ENCODE data around the gene ITM2C. TPM values are rescaled to one million over a fixed set of nuclear protein-coding genes. Genes with fewer than 3 reads are reported as not detected.

Gene ITM2C
- total RNA-seq, 4 donors from 2014 or later = 33.8 to 301 (median 67.6) TPM

- H3K27me3 ChIP-seq = no peaks in the 10 kb centered on the region
- H3K36me3 ChIP-seq = no peaks in the 10 kb centered on the region
- no peak overlapping the region for H3K27ac ChIP-seq
- H3K9me3 ChIP-seq = no peaks in the 10 kb centered on the region
- peak in 1 of 2 donors; percentile 6 for DNase-seq
- no peak overlapping the region for H3K4me3 ChIP-seq
- no peak for TF ChIP-seq CTCF (IDR thresholded peaks at IDR 0.05)
- no peak for TF ChIP-seq POLR2A (IDR thresholded peaks at IDR 0.05)
- intact Hi-C loops (cut with DNase I; ENCODE audit: low total_unique reads) = no loop called here
- no peaks in the 10 kb centered on the region for H3K4me1 ChIP-seq
Observed at GRCh38 chr2:230904856-230905447, 40.2 kb downstream of the ITM2C start.

GRCh38 chr2:230905448-230906421 is 41.0 kb downstream of the ITM2C start:
- H3K4me3 ChIP-seq = no peak overlapping the region
- TF ChIP-seq CTCF (IDR thresholded peaks at IDR 0.05) (no peak), POLR2A (IDR thresholded peaks at IDR 0.05) (no peak)
- no peaks in the 10 kb centered on the region for H3K4me1 ChIP-seq
- H3K27me3 ChIP-seq = no peaks in the 10 kb centered on the region
- H3K27ac ChIP-seq = no peak overlapping the region
- H3K36me3 ChIP-seq = no peaks in the 10 kb centered on the region
- no peaks in the 10 kb centered on the region for H3K9me3 ChIP-seq
- intact Hi-C loops (cut with DNase I; ENCODE audit: low total_unique reads) = no loop called here
- peak in 1 of 2 donors; percentile 3 for DNase-seq

- no peak for TF ChIP-seq CTCF (IDR thresholded peaks at IDR 0.05)
- TF ChIP-seq POLR2A (IDR thresholded peaks at IDR 0.05) = no peak
- intact Hi-C loops (cut with DNase I; ENCODE audit: low total_unique reads) = no loop called here
Observed at GRCh38 chr2:230906471-230907230, 41.9 kb downstream of the ITM2C start.

GRCh38 chr2:230907361-230908091 is 42.8 kb downstream of the ITM2C start:
- no peaks in the 10 kb centered on the region for H3K9me3 ChIP-seq
- TF ChIP-seq CTCF (IDR thresholded peaks at IDR 0.05) (no peak), POLR2A (IDR thresholded peaks at IDR 0.05) (no peak)
- H3K4me1 ChIP-seq = no peaks in the 10 kb centered on the region
- intact Hi-C loops (cut with DNase I; ENCODE audit: low total_unique reads) = no loop called here
- no peak overlapping the region for H3K4me3 ChIP-seq
- H3K27me3 ChIP-seq = no peaks in the 10 kb centered on the region
- H3K36me3 ChIP-seq = no peaks in the 10 kb centered on the region
- peak in 1 of 2 donors; percentile 4 for DNase-seq
- no peak overlapping the region for H3K27ac ChIP-seq

More at GRCh38 chr2:230906471-230907230, 41.9 kb downstream of the ITM2C start:
- H3K4me1 ChIP-seq = no peaks in the 10 kb centered on the region
- no peaks in the 10 kb centered on the region for H3K9me3 ChIP-seq
- no peaks in the 10 kb centered on the region for H3K36me3 ChIP-seq
- H3K27me3 ChIP-seq = no peaks in the 10 kb centered on the region
- peak in 1 of 2 donors; percentile 1 for DNase-seq
- H3K4me3 ChIP-seq = no peak overlapping the region
- H3K27ac ChIP-seq = no peak overlapping the region

Measured in uterus (tissue), 4 donors.